ENCODE data around the gene GPR132.

DNA sequence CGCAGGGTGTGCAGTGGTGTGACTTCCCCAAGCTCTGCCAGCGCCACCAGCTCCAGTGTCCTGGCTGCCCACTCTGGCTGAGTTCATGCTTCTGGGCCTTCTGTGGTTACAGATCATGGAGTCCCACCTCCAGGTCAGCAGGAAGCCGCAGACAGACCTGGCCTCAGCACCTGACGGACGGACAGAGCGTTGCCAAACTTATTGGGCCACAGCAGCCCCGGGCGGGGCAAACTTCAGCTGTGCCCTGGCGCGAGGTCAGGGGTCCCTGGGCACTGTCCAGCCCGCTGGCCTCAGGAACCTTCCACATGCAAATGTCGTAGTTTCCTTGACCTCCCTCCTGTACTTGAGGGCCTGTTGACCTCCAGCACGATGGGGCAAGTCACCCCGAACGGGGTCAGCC, 11.2 kb downstream of the GPR132 start:
- TF ChIP-seq, protein P1, sequence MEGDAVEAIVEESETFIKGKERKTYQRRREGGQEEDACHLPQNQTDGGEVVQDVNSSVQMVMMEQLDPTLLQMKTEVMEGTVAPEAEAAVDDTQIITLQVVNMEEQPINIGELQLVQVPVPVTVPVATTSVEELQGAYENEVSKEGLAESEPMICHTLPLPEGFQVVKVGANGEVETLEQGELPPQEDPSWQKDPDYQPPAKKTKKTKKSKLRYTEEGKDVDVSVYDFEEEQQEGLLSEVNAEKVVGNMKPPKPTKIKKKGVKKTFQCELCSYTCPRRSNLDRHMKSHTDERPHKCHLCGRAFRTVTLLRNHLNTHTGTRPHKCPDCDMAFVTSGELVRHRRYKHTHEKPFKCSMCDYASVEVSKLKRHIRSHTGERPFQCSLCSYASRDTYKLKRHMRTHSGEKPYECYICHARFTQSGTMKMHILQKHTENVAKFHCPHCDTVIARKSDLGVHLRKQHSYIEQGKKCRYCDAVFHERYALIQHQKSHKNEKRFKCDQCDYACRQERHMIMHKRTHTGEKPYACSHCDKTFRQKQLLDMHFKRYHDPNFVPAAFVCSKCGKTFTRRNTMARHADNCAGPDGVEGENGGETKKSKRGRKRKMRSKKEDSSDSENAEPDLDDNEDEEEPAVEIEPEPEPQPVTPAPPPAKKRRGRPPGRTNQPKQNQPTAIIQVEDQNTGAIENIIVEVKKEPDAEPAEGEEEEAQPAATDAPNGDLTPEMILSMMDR (IDR thresholded peaks at IDR 0.05 in 2 of 3, conservative IDR thresholded peaks at IDR 0.05 in 1 of 3; ENCODE audit: control insufficient read depth in 2 of 3, extremely low read depth in 1 of 3, insufficient read depth in 1 of 3, low read depth in 3 of 3, low read length in 3 of 3), result no peak
- no peak for TF ChIP-seq POLR2AphosphoS2 (IDR thresholded peaks at IDR 0.05; ENCODE audit: low read depth, low read length)
- no peak for TF ChIP-seq RAD21 (IDR thresholded peaks at IDR 0.05; ENCODE audit: insufficient read depth, low read depth, low read length)
- no peak for TF ChIP-seq CBX5 (IDR thresholded peaks at IDR 0.05; ENCODE audit: low read depth)
- TF ChIP-seq RFX5 (IDR thresholded peaks at IDR 0.05; ENCODE audit: low read depth, low read length), result no peak
- no peak for TF ChIP-seq CHD2 (IDR thresholded peaks at IDR 0.05; ENCODE audit: borderline replicate concordance, low read depth, low read length)
- TF ChIP-seq, protein P2, sequence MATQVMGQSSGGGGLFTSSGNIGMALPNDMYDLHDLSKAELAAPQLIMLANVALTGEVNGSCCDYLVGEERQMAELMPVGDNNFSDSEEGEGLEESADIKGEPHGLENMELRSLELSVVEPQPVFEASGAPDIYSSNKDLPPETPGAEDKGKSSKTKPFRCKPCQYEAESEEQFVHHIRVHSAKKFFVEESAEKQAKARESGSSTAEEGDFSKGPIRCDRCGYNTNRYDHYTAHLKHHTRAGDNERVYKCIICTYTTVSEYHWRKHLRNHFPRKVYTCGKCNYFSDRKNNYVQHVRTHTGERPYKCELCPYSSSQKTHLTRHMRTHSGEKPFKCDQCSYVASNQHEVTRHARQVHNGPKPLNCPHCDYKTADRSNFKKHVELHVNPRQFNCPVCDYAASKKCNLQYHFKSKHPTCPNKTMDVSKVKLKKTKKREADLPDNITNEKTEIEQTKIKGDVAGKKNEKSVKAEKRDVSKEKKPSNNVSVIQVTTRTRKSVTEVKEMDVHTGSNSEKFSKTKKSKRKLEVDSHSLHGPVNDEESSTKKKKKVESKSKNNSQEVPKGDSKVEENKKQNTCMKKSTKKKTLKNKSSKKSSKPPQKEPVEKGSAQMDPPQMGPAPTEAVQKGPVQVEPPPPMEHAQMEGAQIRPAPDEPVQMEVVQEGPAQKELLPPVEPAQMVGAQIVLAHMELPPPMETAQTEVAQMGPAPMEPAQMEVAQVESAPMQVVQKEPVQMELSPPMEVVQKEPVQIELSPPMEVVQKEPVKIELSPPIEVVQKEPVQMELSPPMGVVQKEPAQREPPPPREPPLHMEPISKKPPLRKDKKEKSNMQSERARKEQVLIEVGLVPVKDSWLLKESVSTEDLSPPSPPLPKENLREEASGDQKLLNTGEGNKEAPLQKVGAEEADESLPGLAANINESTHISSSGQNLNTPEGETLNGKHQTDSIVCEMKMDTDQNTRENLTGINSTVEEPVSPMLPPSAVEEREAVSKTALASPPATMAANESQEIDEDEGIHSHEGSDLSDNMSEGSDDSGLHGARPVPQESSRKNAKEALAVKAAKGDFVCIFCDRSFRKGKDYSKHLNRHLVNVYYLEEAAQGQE (IDR thresholded peaks at IDR 0.05; ENCODE audit: low read depth, low read length), result no peak
- TF ChIP-seq, protein P3, sequence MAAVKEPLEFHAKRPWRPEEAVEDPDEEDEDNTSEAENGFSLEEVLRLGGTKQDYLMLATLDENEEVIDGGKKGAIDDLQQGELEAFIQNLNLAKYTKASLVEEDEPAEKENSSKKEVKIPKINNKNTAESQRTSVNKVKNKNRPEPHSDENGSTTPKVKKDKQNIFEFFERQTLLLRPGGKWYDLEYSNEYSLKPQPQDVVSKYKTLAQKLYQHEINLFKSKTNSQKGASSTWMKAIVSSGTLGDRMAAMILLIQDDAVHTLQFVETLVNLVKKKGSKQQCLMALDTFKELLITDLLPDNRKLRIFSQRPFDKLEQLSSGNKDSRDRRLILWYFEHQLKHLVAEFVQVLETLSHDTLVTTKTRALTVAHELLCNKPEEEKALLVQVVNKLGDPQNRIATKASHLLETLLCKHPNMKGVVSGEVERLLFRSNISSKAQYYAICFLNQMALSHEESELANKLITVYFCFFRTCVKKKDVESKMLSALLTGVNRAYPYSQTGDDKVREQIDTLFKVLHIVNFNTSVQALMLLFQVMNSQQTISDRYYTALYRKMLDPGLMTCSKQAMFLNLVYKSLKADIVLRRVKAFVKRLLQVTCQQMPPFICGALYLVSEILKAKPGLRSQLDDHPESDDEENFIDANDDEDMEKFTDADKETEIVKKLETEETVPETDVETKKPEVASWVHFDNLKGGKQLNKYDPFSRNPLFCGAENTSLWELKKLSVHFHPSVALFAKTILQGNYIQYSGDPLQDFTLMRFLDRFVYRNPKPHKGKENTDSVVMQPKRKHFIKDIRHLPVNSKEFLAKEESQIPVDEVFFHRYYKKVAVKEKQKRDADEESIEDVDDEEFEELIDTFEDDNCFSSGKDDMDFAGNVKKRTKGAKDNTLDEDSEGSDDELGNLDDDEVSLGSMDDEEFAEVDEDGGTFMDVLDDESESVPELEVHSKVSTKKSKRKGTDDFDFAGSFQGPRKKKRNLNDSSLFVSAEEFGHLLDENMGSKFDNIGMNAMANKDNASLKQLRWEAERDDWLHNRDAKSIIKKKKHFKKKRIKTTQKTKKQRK (IDR thresholded peaks at IDR 0.05; ENCODE audit: low read depth, low read length), result no peak
